ENCODE results near the gene WDR59.

WDR59 gene

DNA sequence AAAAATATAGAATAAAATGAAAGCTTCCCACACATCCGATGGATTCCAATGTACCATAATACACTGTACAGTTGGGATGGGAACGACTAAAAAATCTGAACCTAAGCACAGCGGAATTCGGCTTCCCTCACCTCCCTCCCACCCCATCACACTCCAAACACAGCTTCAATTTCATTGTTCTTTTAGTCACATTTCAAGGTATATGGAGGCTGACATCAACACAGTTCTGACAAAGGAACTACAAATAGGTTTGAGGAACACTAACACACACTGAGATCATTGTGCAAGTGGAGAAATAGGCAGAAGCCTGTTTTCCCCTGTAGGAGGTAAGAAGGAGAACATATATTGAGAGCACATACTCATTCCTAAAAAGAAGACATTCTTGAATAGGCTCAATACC lies 85.1 kb downstream of the WDR59 start:
- no peak for DNase-seq

DNA sequence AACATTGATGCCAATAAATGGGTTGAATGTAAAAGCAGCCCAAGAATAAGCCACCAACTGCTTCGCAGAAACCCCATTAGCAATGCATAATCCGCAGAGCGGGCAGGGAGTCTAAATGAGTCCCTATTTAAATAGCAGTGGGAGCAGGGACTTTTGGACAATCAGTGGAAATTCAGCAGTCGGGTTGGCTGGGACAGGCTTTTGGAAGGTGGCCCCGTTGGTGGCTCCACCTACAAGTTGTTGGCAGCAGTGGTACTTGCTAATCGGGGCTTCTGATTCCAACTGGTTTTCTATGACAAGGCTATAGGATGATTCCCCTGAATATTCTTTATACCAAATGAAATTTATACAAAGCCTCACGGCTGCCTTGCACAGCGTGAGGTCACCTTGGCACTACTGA lies 86.3 kb downstream of the WDR59 start:
- no peak for DNase-seq

GRCh38 chr16:74896389-74897370 lies 88.2 kb downstream of the WDR59 start:
- DNase-seq: peak; percentile 72

GRCh38 chr16:74893541-74893940 lies 91.4 kb downstream of the WDR59 start:
- no peak for DNase-seq

DNA sequence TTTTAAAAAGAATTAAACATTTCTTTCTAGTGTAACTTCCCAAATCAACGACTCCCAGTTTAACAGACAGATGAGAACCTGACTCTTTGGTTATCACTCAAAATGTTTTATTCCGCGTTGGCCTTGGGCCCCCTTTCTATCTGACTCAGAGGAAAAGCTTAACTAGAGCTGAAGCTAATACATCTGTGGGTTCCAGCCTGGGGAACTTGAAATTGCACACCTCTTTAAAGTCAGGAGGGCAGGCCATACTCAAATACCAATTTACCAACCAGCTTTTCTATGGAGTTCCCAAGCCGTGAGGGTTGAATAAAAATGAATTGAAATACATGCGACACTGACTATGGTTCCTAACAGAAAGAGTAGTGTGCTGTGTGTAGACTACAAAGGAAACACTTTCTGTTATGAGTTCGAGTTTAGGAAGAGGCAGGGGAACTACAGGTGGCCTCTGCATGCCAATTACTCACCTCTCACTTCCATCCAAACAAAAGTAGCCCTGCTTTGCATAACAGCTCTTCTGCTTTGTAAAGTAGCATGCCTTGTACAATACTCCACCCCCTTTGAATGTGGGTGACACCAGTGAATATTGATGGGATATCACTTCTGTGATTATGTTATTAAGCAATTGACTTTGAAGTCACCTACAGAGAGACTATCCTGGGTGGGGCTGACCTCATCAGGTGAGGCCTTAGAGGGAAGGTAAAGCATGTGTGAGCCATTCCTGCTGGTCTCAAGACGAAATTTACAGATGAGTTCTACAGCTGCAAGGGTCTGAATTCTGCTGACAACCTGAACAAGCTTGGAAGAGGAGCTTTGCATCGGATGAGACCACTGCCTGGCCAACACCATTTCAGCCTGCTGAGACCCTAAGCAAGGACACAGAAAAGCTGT lies 92.1 kb downstream of the WDR59 start:
- DNase-seq: no peak

DNA sequence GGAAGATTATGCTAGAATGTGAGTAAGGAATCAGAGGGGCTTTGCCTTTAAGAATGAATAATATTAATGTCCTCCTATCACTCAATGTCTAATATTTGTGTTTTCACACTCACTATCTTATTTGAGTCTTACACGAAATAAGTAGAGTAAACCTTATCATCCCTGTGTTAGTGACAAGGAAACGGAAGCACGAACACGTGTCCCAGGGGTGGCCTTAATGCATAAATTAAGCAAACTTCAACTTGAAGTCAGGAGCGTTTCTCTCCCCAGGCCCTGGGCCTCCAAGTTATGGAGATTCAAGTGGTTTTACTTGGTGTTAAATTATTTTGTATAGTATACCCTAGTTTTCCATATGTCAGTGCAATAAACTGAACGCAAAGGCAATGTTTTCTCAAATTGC lies 96.0 kb downstream of the WDR59 start:
- no peak for DNase-seq

GRCh38 chr16:74888232-74888862 lies 96.6 kb downstream of the WDR59 start:
- DNase-seq: no peak

DNA sequence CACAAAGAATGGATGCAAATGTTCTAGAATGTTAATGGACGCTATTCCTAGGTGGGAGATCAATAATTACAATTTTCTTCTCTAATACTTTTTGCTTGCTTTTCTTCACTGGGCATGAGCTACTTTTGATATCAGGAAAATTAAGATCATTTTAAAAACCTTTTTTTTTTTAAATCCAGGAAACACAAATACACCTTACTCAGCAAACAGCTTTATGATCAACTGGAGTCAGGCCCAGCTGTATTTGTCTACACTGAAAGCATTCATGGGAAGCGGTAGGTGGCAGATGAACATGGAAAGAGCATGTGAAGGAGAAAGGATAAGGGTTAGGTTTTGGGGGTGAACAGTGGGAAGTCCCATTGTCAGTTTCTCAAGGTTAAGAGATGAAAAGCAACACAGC lies 97.8 kb downstream of the WDR59 start:
- DNase-seq: no peak

DNA sequence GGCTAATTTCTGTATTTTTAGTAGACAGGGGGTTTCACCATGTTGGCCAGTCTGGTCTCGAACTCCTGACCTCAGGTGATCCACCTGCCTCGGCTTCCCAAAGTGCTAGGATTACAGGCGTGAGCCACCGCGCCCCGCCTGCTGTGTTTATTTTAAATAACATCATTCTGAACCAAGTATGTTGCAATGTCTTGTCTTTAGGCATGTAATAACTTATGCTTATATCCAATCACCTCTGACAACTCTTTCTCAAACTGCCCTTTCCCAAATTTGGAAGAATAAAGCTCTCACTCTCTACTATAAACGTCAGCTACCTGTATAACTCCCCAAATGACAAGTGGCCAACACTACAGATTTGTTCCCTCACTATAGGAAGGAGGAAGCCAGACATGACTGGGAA lies 107.2 kb downstream of the WDR59 start:
- DNase-seq: no peak

DNA sequence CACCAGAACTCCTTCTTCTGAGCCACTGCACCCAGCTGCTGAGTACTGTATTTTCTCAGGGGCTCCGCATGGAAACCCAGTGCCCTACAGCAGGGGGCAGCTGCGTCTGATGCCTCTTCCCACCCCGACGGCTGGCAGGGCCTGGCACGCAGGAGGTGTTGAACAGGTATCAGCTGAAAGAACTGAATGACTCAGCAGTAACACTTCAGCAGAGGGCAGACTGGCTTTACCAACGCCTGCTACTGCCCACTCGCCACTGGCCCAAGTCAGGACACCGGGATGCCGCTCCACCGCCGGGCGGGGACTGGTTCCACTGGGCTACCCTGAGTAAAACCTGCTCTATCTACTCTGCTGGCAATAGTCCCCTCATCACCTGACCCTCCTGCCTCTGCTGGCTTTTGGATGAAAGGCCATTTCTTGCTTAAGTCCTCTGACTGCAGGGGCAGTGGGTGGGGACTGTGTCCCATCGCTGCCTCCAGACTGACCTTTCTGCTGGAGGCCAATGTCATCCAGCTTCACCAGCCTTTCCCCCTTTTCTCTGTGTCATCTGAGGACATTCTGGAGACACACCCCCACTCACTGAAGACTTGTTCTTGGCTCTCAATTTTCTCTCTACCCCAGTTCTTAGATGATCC lies 109.9 kb downstream of the WDR59 start:
- DNase-seq: no peak

DNA sequence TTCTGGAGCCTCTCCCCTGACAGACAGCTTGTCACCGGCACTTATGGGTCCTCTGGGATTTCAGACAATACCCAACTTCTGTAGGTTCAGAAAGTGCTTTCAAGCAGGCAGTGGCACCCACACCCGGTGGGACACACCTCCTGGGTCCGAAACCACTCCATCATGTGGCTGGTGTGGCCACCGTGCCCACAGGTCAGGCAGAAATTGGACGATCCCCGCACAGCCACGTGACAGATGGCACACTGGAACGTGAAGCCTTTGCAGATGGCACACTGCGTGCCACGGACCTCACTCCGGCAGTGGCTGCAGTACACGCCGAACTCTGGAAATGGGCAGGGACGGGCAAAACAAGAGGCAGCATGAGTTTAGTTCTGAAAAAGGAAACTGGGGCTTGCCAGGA lies 110.8 kb downstream of the WDR59 start:
- no peak for DNase-seq

GRCh38 chr16:74872302-74872701 lies 112.6 kb downstream of the WDR59 start:
- DNase-seq: no peak

DNA sequence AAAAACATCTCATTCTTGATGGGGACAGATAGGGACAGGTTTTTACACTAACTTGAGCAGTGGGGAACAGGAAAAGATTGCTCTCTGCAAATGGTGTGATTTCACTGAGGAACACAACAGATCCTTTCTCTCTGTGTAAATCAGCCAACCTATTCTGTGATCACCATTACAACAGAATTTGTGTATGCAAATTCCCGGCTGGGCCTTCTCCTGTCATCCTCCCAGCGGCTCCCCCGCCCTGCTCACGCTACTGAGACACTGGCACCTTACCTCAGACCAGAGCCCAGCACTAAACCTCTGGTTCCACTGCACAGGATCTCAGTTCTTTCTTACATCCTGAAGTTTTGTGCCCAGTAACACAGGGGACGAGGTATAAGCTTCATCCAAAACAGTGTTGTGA lies 113.3 kb downstream of the WDR59 start:
- DNase-seq: no peak

DNA sequence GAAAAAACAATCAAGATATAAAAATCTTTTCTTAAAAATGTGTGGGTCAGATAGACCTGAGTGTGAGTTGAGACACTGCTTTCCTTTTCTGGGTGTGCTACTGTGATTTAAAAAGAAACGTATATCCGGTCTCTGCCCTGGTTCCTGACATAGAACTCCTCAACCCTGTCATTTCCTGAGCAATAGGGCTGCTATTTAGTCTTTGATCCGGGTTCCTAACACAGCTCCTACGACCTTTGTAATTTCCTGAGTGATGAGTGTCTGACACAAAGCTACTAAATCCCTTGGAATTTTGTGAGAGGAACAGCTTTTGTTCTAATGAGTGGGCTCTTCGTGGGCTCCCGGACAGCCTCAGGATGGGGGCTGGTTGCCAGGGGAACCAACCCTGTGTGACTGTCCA lies 116.4 kb downstream of the WDR59 start:
- DNase-seq: peak; percentile 41

GRCh38 chr16:74868035-74868434 lies 116.9 kb downstream of the WDR59 start:
- no peak for DNase-seq

GRCh38 chr16:74867281-74867849 lies 117.6 kb downstream of the WDR59 start:
- no peak for DNase-seq

DNA sequence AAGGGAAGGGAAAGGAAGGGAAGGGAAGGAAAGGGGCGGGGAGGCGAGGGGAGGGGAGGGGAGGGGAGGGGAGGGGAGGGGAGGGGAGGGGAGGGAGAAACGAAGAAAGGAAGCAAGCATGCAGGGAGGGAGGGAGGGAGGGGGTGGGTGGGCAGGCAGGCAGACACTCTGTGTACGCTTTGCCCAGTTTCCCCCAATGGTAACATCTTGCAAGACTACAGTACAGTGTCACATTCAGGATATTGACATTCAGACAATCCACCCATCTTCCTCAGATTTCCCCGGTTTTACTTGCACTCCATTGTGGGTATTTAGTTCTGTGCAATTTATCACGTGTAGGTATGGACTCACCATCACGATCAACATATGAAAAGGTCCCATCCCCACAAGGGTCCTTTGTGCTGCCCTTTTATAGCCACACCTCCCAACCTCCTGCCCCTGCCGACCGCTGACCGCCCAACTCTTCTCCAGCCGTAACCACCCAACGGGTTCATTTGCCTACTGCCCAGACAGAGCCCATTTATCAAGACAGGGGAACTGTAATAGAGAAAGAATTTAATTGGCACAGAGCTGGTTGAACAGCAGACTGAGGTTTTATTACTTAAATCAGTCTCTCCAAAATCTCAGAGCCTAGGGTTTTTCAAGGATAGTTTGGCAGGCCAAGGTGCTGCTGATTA lies 118.9 kb downstream of the WDR59 start:
- DNase-seq: no peak

DNA sequence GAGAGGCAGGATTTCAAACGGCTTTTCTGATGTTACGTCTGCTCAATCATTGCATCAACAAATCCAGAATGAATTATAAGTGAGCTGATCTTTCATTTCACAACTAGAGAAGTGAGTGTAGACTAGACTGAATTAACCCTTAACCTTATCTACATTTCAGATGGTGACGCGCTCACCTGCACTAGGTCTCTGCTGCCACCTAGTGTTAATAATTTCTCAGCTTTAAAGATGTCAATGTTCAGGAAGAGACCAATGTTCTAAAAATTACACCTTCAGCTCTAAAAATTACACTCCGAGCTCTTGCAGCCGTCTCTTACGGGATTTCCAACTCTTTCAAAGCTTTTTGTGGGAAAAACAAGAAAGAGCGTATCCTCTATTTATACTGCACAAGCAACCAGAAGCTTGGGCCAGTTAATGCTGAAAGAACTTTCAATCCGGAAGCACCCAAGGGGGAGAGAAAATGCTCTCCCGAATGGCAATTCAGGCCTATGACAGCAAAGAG lies 122.1 kb downstream of the WDR59 start:
- DNase-seq: peak; percentile 42

DNA sequence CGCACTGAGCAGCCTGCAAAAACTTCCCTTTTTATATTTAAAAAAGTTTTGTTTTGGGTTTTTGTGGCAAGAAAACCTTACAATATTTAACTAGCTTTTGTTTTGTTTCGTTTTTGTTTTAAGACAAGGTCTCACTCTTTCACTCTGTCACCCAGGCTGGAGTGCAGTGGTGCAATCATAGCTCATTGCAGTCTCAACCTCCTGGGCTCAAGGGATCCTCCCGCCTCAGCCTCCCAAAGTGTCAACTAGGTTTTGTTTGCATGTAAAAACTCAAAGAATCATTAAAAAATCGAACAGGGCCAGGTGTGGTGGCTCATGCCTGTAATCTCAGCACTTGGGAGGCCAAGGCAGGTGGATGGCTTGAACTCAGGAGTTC lies 132.4 kb downstream of the WDR59 start:
- no peak for DNase-seq

DNA sequence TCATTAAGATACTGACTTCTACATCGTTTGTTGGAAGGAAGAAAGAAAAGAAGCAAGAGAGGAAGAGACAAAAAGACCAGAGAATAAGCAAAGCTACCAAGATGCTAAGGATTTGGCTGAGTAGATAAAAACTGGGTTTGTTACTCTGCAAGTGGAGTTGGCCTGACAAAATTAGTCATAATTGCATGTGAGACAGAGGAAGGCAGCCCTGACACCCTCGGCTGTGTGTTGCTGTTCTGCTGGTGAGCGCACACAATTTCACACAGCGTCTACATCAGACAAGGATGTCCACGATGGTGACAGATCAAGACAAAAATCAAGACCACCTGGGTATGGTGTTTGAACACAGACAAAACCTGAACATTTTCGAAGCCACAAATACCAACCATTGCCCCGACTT lies 134.9 kb downstream of the WDR59 start:
- DNase-seq: no peak

DNA sequence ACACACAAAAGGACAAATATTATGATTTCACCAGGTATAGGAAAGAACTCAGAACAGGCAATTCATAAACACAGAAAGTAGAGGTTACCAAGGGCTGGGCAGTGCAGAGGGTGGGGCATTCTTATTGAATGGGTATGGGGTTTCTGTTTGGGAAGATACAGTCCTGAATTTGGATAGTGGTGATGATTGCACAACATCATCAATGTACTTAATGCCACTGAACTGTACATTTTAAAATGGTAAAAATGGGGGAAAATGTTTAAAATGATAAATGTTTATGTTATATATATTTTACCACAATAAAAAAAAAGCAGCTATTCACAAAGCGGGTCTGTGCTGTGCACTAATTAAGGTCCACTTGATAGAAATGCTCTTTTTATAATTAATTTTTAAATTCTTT lies 137.7 kb downstream of the WDR59 start:
- no peak for DNase-seq

- DNase-seq: no peak
These were observed 138.2 kb downstream of the WDR59 start for GRCh38 chr16:74846714-74847113.
